ENCODE results near the gene CARS1.
A peak's percentile ranks its signal among the peaks of the same experiment; 100 is the strongest.

CARS1 gene

GRCh38 chr11:3001496-3001895, 55.7 kb downstream of the CARS1 start:
- ChIA-PET POLR2A (interaction anchor here (2.1 kb wide), 1 partner anchor 9 kb away, joined by 13 read pairs; the partner anchor contains the start of gene NAP1L4), CTCF (no interaction called here)
- DNase-seq (ENCODE audit: extremely low spot score): no peak
- no peak for TF ChIP-seq TARDBP (IDR thresholded peaks at IDR 0.05)
- TF ChIP-seq NFRKB (IDR thresholded peaks at IDR 0.05): no peak
- TF ChIP-seq FOXK2 (IDR thresholded peaks at IDR 0.05): no peak
- TF ChIP-seq SUZ12 (IDR thresholded peaks at IDR 0.05): no peak
- TF ChIP-seq SP1 (IDR thresholded peaks at IDR 0.05): no peak
- TF ChIP-seq PKNOX1 (IDR thresholded peaks at IDR 0.05): no peak
- TF ChIP-seq ARNT (IDR thresholded peaks at IDR 0.05): no peak
- TF ChIP-seq BHLHE40 (IDR thresholded peaks at IDR 0.05; ENCODE audit: borderline replicate concordance): no peak
- no peak for TF ChIP-seq FOXM1 (IDR thresholded peaks at IDR 0.05; ENCODE audit: borderline replicate concordance)
- TF ChIP-seq CTBP1 (IDR thresholded peaks at IDR 0.05; ENCODE audit: borderline replicate concordance): no peak
- TF ChIP-seq ZNF384 (IDR thresholded peaks at IDR 0.05): no peak

- ChIA-PET POLR2A (interaction anchor here (2.1 kb wide), 1 partner anchor 8 kb away, joined by 13 read pairs; the partner anchor contains the start of gene NAP1L4), CTCF (no interaction called here)
- TF ChIP-seq PKNOX1 (IDR thresholded peaks at IDR 0.05): no peak
- no peak for TF ChIP-seq ZNF384 (IDR thresholded peaks at IDR 0.05)
- no peak for TF ChIP-seq L3MBTL2 (conservative IDR thresholded peaks at IDR 0.05)
- TF ChIP-seq ELF4 (IDR thresholded peaks at IDR 0.05): no peak
- TF ChIP-seq BHLHE40 (IDR thresholded peaks at IDR 0.05; ENCODE audit: borderline replicate concordance): no peak
- TF ChIP-seq ARNT (IDR thresholded peaks at IDR 0.05): no peak
- DNase-seq (ENCODE audit: extremely low spot score): peak; percentile 21
These were observed 56.9 kb downstream of the CARS1 start for GRCh38 chr11:3000032-3000961.

GRCh38 chr11:2999464-2999998, 57.7 kb downstream of the CARS1 start:
- no peak for DNase-seq (ENCODE audit: extremely low spot score)
- ChIA-PET POLR2A (no interaction called here), CTCF (no interaction called here)
- no peak for TF ChIP-seq ARNT (IDR thresholded peaks at IDR 0.05)
- no peak for TF ChIP-seq TARDBP (IDR thresholded peaks at IDR 0.05)
- no peak for TF ChIP-seq HDGF (IDR thresholded peaks at IDR 0.05; ENCODE audit: borderline replicate concordance)
- TF ChIP-seq ZNF384 (IDR thresholded peaks at IDR 0.05): no peak
- TF ChIP-seq BHLHE40 (IDR thresholded peaks at IDR 0.05; ENCODE audit: borderline replicate concordance): no peak
- TF ChIP-seq L3MBTL2 (conservative IDR thresholded peaks at IDR 0.05): no peak
- TF ChIP-seq SP1 (IDR thresholded peaks at IDR 0.05): no peak
- TF ChIP-seq FOXK2 (IDR thresholded peaks at IDR 0.05): no peak
- TF ChIP-seq FOXA1 (IDR thresholded peaks at IDR 0.05): no peak
- TF ChIP-seq SUZ12 (IDR thresholded peaks at IDR 0.05): no peak
- TF ChIP-seq PKNOX1 (IDR thresholded peaks at IDR 0.05): no peak
- TF ChIP-seq NFRKB (IDR thresholded peaks at IDR 0.05): no peak
- TF ChIP-seq FOXM1 (IDR thresholded peaks at IDR 0.05; ENCODE audit: borderline replicate concordance): no peak
- no peak for TF ChIP-seq ELF4 (IDR thresholded peaks at IDR 0.05)
- no peak for TF ChIP-seq CTBP1 (IDR thresholded peaks at IDR 0.05; ENCODE audit: borderline replicate concordance)
- TF ChIP-seq LEF1 (IDR thresholded peaks at IDR 0.05; ENCODE audit: borderline replicate concordance): no peak

GRCh38 chr11:2998073-2998850, 59.0 kb downstream of the CARS1 start:
- CTCF ChIA-PET: interaction anchor here (1.0 kb wide), 1 partner anchor 24 kb away, joined by 4 read pairs; no protein-coding TSS in a partner anchor
- POLR2A ChIA-PET: interaction anchor here (0.7 to 1.0 kb wide), 2 partner anchors 14 to 16 kb away, joined by 3 read pairs; no protein-coding TSS in a partner anchor
- DNase-seq (ENCODE audit: extremely low spot score): no peak
- TF ChIP-seq L3MBTL2 (conservative IDR thresholded peaks at IDR 0.05) (no peak), ELF4 (IDR thresholded peaks at IDR 0.05) (no peak), FOXA1 (IDR thresholded peaks at IDR 0.05) (no peak), TARDBP (IDR thresholded peaks at IDR 0.05) (no peak), SUZ12 (IDR thresholded peaks at IDR 0.05) (no peak), FOXK2 (IDR thresholded peaks at IDR 0.05) (no peak), LEF1 (IDR thresholded peaks at IDR 0.05; ENCODE audit: borderline replicate concordance) (no peak), BHLHE40 (IDR thresholded peaks at IDR 0.05; ENCODE audit: borderline replicate concordance) (no peak), FOXM1 (IDR thresholded peaks at IDR 0.05; ENCODE audit: borderline replicate concordance) (no peak), SP1 (IDR thresholded peaks at IDR 0.05) (no peak)

- TF ChIP-seq TARDBP (IDR thresholded peaks at IDR 0.05): no peak
- no peak for TF ChIP-seq PKNOX1 (IDR thresholded peaks at IDR 0.05)
- no peak for TF ChIP-seq L3MBTL2 (conservative IDR thresholded peaks at IDR 0.05)
- TF ChIP-seq FOXA1 (IDR thresholded peaks at IDR 0.05): no peak
- TF ChIP-seq LEF1 (IDR thresholded peaks at IDR 0.05; ENCODE audit: borderline replicate concordance): no peak
- TF ChIP-seq ELF4 (IDR thresholded peaks at IDR 0.05): no peak
- TF ChIP-seq HDGF (IDR thresholded peaks at IDR 0.05; ENCODE audit: borderline replicate concordance): no peak
- no peak for TF ChIP-seq SUZ12 (IDR thresholded peaks at IDR 0.05)
- TF ChIP-seq ZNF384 (IDR thresholded peaks at IDR 0.05): no peak
- no peak for TF ChIP-seq ARNT (IDR thresholded peaks at IDR 0.05)
- POLR2A ChIA-PET: interaction anchor here (0.7 to 1.0 kb wide), 2 partner anchors 15 to 17 kb away, joined by 3 read pairs; no protein-coding TSS in a partner anchor
- CTCF ChIA-PET: interaction anchor here (1.0 kb wide), 1 partner anchor 23 kb away, joined by 4 read pairs; no protein-coding TSS in a partner anchor
- no peak for DNase-seq (ENCODE audit: extremely low spot score)
These were observed 59.8 kb downstream of the CARS1 start for GRCh38 chr11:2997406-2997805.
